OCI-LY3 (cell line): Measurements from ENCODE around the gene ALG1.
"Not testable (repeated sequence)": the region's sequence is repeated elsewhere in the genome, so short reads cannot be mapped to it uniquely, and the experiment has no call there.

Experiments used
- CTCF ChIP-seq: fragments of 200-600, 300-600 bp; sonication (generic); IDR thresholded peaks from 2 replicates; pipeline ENCODE4 v1.5.1; 2014; ENCODE audit warnings: antibody characterized with exemption, low read length, low read depth
- EZH2phosphoT487 ChIP-seq: fragments of 200-600 bp; shearing (Covaris generic); IDR thresholded peaks from 2 replicates; pipeline ENCODE4 v1.6.1; 2018; ENCODE audit warnings: antibody characterized with exemption, mixed run types, low read depth

- TF ChIP-seq CTCF, EZH2phosphoT487: not testable (repeated sequence)
Observed at GRCh38 chr16:5103296-5104032, 31.8 kb downstream of the ALG1 start.
